K562 (cell line): ENCODE measurements around the gene GDF11. TPM values are rescaled to one million over a fixed set of nuclear protein-coding genes. Genes with fewer than 3 reads are reported as not detected.

Experiments
- AFF4 ChIP-seq: sonication (generic); formaldehyde crosslinking; IDR thresholded peaks from 2 replicates; pipeline ENCODE4 v1.8.0; 2023; ENCODE audit warnings: mild to moderate bottlenecking, missing genetic modification reagents
- ARNT ChIP-seq, 2 experiments: fragments of 450-650 bp; IDR thresholded peaks; 2 replicates each; pipeline ENCODE4 v1.6.1; 2016; ENCODE audit warnings: mild to moderate bottlenecking in 1 of 2
- BCLAF1 ChIP-seq, 2 experiments: fragments of 450-650 bp in 1 of 2; IDR thresholded peaks; 2 replicates each; pipeline ENCODE4 v1.6.1; 2011 to 2017; ENCODE audit warnings: low read depth in 2 of 2, antibody characterized with exemption in 1 of 2, borderline replicate concordance in 1 of 2, low read length in 1 of 2, mild to moderate bottlenecking in 1 of 2, mixed read lengths in 1 of 2; ENCODE audit not compliant: control insufficient read depth in 1 of 2
- GATAD2B ChIP-seq: fragments of 450-650 bp; IDR thresholded peaks from 2 replicates; pipeline ENCODE4 v1.6.1; 2017; ENCODE audit warnings: mild to moderate bottlenecking, borderline replicate concordance
- KAT8 ChIP-seq: fragments of 450-650 bp; IDR thresholded peaks from 2 replicates; pipeline ENCODE4 v1.6.1; 2016; ENCODE audit warnings: low read depth, mild to moderate bottlenecking
- MAFG ChIP-seq: fragments of 450-650 bp; conservative IDR thresholded peaks from 2 replicates; pipeline ENCODE4 v1.6.1; 2016; ENCODE audit warnings: missing genetic modification characterization, missing compliant biosample characterization
- NEUROD1 ChIP-seq: fragments of 150-350 bp; IDR thresholded peaks from 2 replicates; pipeline ENCODE4 v1.6.1; 2014; ENCODE audit warnings: borderline replicate concordance, low read length, low read depth; ENCODE audit not compliant: partially characterized antibody
- POLR2G ChIP-seq: fragments of 200-400 bp; formaldehyde crosslinking; IDR thresholded peaks from 2 replicates; pipeline ENCODE4 v1.6.1; 2017; ENCODE audit warnings: low read depth, mild to moderate bottlenecking, antibody characterized with exemption, low read length, moderate library complexity
- POLR2H ChIP-seq: IDR thresholded peaks from 2 replicates; pipeline ENCODE4 v1.6.1; 2016; ENCODE audit warnings: missing genetic modification characterization, low read depth, mild to moderate bottlenecking, control low read depth, missing compliant biosample characterization, moderate library complexity
- TARDBP ChIP-seq: fragments of 450-650 bp; IDR thresholded peaks from 2 replicates; pipeline ENCODE4 v1.6.1; 2016
- USF2 ChIP-seq: sonication (generic); formaldehyde crosslinking; IDR thresholded peaks from 2 replicates; pipeline ENCODE4 v1.5.0; 2020; ENCODE audit warnings: missing genetic modification reagents
- XRCC5 ChIP-seq: fragments of 200-400 bp; formaldehyde crosslinking; IDR thresholded peaks from 2 replicates; pipeline ENCODE4 v1.6.1; 2017; ENCODE audit warnings: low read depth, mild to moderate bottlenecking, low read length
- YY1 ChIP-seq, 3 experiments: IDR thresholded peaks; 2 replicates each; pipeline ENCODE4 v1.6.1; 2011; ENCODE audit warnings: low read length in 2 of 3, mild to moderate bottlenecking in 2 of 3, moderate library complexity in 2 of 3, borderline replicate concordance in 1 of 3, control low read depth in 1 of 3, low read depth in 1 of 3; ENCODE audit not compliant: insufficient read depth in 3 of 3, insufficient replicate concordance in 2 of 3, control insufficient read depth in 1 of 3, insufficient read length in 1 of 3; ENCODE audit errors: extremely low read depth in 1 of 3
- ZNF175 ChIP-seq: fragments of 200-800 bp; sonication (Bioruptor generic); IDR thresholded peaks from 2 replicates; pipeline ENCODE4 v1.6.1; 2016; ENCODE audit warnings: low read depth, mild to moderate bottlenecking, missing genetic modification characterization, missing compliant biosample characterization
- ZNF239 ChIP-seq: fragments of 250-450 bp; sonication (Bioruptor Pico); IDR thresholded peaks from 2 replicates; pipeline ENCODE4 v1.4.0; 2020; ENCODE audit warnings: mild to moderate bottlenecking
- ZNF395 ChIP-seq: fragments of 200-800 bp; sonication (Bioruptor generic); IDR thresholded peaks from 2 replicates; pipeline ENCODE4 v1.6.1; 2017; ENCODE audit warnings: missing genetic modification characterization, missing compliant biosample characterization
- polyA plus RNA-seq, 8 experiments: library from polyadenylated mRNA; depleted of rRNA in 4 of 8; stranded (reverse) in 5 of 8; unstranded in 3 of 8; fragments of >200 nt; fragmentation: Nextera tagmentation in 2 of 8; fragmentation: Illumina TruSeq in 1 of 8; extraction: Ambion mirVana in 2 of 8; extraction: Trizol in 1 of 8; gene quantifications; 2 replicates each; pipeline versions ENCODE4 v1.2.1 to v1.2.3, GENCODE V29; 2011 to 2014; ENCODE audit warnings: inconsistent platforms in 1 of 8, missing spikeins in 1 of 8
- total RNA-seq, 7 experiments: library from RNA; depleted of rRNA in 6 of 7; stranded (reverse); fragments of >200 nt in 6 of 7; fragmentation: Illumina TruSeq in 2 of 7; extraction: Trizol in 2 of 7; gene quantifications; 2 replicates each; pipeline versions ENCODE4 v1.2.1 to v1.2.3, GENCODE V29; 2011 to 2021; ENCODE audit warnings: low replicate concordance in 1 of 7

GDF11 gene
- total and polyA plus RNA-seq, 9 of the 15 experiments (the other 6 are each of a cell fraction or from before 2014, with no cell fraction given) = 1.4 to 15.7 (median 4.8) TPM

- TF ChIP-seq ZNF395 (CRISPR knock-in tag) (peak; percentile 74; the same call in 1 of the 2 replicates), AFF4 (peak; percentile 71), NEUROD1 (peak; percentile 36), GATAD2B (0 out of 2 replicates have a peak, but pooled peaks have one; percentile 21), TARDBP (no peak), POLR2G (peak; percentile 77), MAFG (tag) (no peak), YY1 (IDR thresholded peaks at IDR 0.05; ENCODE audit: borderline replicate concordance in 1 of 3, control insufficient read depth in 1 of 3, extremely low read depth in 1 of 3, insufficient read depth in 3 of 3, insufficient read length in 1 of 3, insufficient replicate concordance in 2 of 3, low read depth in 1 of 3, low read length in 2 of 3) (peak in 2 of 3 experiments; percentile 35 to 71), KAT8 (peak; percentile 95), ARNT (IDR thresholded peaks at IDR 0.05) (peak in 1 of 2 experiments; percentile 56; a peak in 1 of 4 replicates), USF2 (CRISPR knock-in tag) (peak; percentile 100), ZNF239 (CRISPR knock-in tag) (no peak), ZNF175 (CRISPR knock-in tag) (0 out of 2 replicates have a peak, but pooled peaks have one; percentile 36), XRCC5 (0 out of 2 replicates have a peak, but pooled peaks have one; percentile 13), BCLAF1 (IDR thresholded peaks at IDR 0.05; ENCODE audit: borderline replicate concordance in 1 of 2, control insufficient read depth in 1 of 2, low read depth in 2 of 2, low read length in 1 of 2) (no peak), POLR2H (tag) (no peak)
Observed at GRCh38 chr12:55715833-55716581, 26.9 kb upstream of the GDF11 start, which contains the start of gene BLOC1S1 (continued).
